Fibroblast of lung (primary cell): ENCODE results near the gene LRRK1.

Experiments used
- EZH2 ChIP-seq: IDR thresholded peaks from 2 replicates; pipeline ENCODE4 v1.5.1; 2012; ENCODE audit warnings: low read length, control low read depth, mild to moderate bottlenecking; ENCODE audit errors: missing control alignments
- TF ChIP-seq, protein P1 (sequence below), 2 donors: IDR thresholded peaks in 1 of 2; conservative IDR thresholded peaks in 1 of 2; 1 replicate in 1 of 2; 2 replicates in 1 of 2; pipeline ENCODE4 v1.5.1; 2011 to 2012; ENCODE audit warnings: low read length in 2 of 2, control low read depth in 1 of 2, inconsistent platforms in 1 of 2, low read depth in 1 of 2, mild to moderate bottlenecking in 1 of 2

DNA sequence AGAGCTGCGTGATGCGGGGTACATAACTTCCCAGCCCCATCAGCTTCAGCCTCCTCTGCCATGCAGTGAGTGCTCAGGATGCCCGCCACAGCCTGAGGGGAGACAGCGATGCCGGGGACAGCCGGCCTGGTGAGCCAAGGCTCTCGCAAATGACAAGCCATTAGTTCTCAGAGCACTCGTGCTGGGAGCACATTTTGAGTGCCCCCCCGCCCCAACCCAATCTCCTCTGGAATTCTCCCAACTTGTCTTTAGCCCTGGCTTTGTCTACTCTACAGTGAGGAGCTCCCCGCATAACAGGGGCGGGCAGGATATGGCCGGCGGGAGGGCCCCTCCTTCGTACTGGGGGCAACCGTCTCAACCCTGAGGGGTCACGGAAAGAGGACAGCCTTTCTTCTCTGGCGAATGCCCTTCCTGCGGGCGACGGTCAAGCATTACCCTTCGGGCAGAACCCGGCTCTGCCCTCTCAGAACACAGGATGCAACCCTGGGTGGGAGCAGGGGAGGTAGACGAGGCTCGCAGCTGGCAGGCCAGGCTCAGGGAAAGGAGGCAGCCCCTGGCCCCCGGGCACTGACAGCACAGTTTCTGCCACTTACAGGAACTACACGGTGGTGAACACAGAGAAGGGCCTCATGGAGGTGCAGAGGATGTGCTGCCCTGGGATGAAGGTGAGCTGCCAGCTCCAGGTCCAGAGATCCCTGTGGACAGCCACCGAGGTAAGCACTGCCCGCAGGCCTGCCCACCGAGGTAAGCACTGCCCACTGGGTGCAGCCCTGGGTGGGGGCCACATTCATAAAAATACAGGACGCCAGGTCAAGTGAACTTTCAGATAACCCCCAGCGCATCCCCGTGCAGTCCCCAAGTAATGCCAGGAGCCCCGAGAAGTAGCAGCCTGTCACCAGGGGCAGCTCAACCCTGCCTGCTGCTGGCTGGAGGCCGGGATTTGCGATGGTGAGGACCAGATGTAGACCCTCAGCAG, 141.7 kb downstream of the LRRK1 start:
- TF ChIP-seq, protein P1, sequence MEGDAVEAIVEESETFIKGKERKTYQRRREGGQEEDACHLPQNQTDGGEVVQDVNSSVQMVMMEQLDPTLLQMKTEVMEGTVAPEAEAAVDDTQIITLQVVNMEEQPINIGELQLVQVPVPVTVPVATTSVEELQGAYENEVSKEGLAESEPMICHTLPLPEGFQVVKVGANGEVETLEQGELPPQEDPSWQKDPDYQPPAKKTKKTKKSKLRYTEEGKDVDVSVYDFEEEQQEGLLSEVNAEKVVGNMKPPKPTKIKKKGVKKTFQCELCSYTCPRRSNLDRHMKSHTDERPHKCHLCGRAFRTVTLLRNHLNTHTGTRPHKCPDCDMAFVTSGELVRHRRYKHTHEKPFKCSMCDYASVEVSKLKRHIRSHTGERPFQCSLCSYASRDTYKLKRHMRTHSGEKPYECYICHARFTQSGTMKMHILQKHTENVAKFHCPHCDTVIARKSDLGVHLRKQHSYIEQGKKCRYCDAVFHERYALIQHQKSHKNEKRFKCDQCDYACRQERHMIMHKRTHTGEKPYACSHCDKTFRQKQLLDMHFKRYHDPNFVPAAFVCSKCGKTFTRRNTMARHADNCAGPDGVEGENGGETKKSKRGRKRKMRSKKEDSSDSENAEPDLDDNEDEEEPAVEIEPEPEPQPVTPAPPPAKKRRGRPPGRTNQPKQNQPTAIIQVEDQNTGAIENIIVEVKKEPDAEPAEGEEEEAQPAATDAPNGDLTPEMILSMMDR (conservative IDR thresholded peaks at IDR 0.05 in 1 of 2, IDR thresholded peaks at IDR 0.05 in 1 of 2; ENCODE audit: low read depth in 1 of 2, low read length in 2 of 2), result no peak
- no peak for TF ChIP-seq EZH2
